Endothelial cell of umbilical vein (primary cell): ENCODE measurements around the gene RAD51B. TPM values are rescaled to one million over a fixed set of nuclear protein-coding genes. Genes with fewer than 3 reads are reported as not detected.

Experiments used
- BruUV-seq: library from RNA; stranded (reverse); fragments of 400-500 nt; replicated peaks from 2 replicates; lab custom pipeline; 2021; lab: Mats Ljungman, UMichigan
- CTCF ChIA-PET: fragments of 300-600, 350-600 bp; sonication (Branson Sonifier 250); formaldehyde crosslinking; loops from one replicate; lab custom pipeline; 2021; ENCODE audit warnings: antibody characterized with exemption, inconsistent platforms; lab: Charles Lee
- POLR2A ChIA-PET: fragments of 300-600, 350-600 bp; sonication (Branson Sonifier 250); formaldehyde crosslinking; loops from one replicate; lab custom pipeline; 2021; ENCODE audit warnings: antibody characterized with exemption, inconsistent platforms; lab: Charles Lee
- DNase-seq: peaks from one replicate; pipeline ENCODE4 v3.0.0-alpha.2; 2011; ENCODE audit warnings: low read depth, low spot score
- FAIRE-seq: peaks from 2 replicates; lab custom pipeline; 2011; peaks lifted over from hg19 to GRCh38; lab: Jason Lieb, UNC
- H2AFZ ChIP-seq: 2 replicates; pipeline ENCODE4 v1.6.0; 2012; ENCODE audit warnings: low read depth, low read length, control low read depth, inconsistent platforms
- H3K27ac ChIP-seq: 2 replicates; pipeline ENCODE4 v1.5.1; 2011; ENCODE audit warnings: low read depth, mild to moderate bottlenecking, control low read depth, low read length, moderate library complexity; ENCODE audit not compliant: insufficient read depth
- H3K27me3 ChIP-seq, 2 experiments: 2 replicates each; pipeline versions ENCODE4 v1.6.0 to v1.6.1; 2011; ENCODE audit warnings: low read length in 2 of 2, mixed read lengths in 1 of 2; ENCODE audit not compliant: control insufficient read depth in 2 of 2, insufficient read depth in 2 of 2
- H3K36me3 ChIP-seq, 2 experiments: 2 replicates in 1 of 2; 3 replicates in 1 of 2; pipeline ENCODE4 v1.5.1; 2011; ENCODE audit warnings: low read length in 2 of 2, mild to moderate bottlenecking in 1 of 2, moderate library complexity in 1 of 2; ENCODE audit not compliant: control insufficient read depth in 2 of 2, insufficient read depth in 2 of 2; ENCODE audit errors: extremely low read depth in 1 of 2
- H3K4me1 ChIP-seq: 3 replicates; pipeline ENCODE4 v1.5.1; 2011; ENCODE audit warnings: mild to moderate bottlenecking, low read length; ENCODE audit not compliant: control insufficient read depth, insufficient read depth; ENCODE audit errors: extremely low read depth
- H3K4me2 ChIP-seq: 2 replicates; pipeline ENCODE4 v1.6.1; 2011; ENCODE audit warnings: low read length, control low read depth, mixed read lengths; ENCODE audit not compliant: insufficient read depth
- H3K4me3 ChIP-seq, 3 experiments: fragments of 200-600 bp in 1 of 3; sonication (generic), shearing (Covaris generic) in 1 of 3; replicated peaks in 1 of 3; 2 replicates each; pipeline ENCODE4 v1.5.1; 2011 to 2016; ENCODE audit warnings: control low read depth in 3 of 3, low read length in 3 of 3, mild to moderate bottlenecking in 2 of 3, inconsistent platforms in 1 of 3, low read depth in 1 of 3, moderate library complexity in 1 of 3; ENCODE audit not compliant: insufficient read depth in 1 of 3
- H3K79me2 ChIP-seq: 2 replicates; pipeline ENCODE4 v1.6.0; 2012; ENCODE audit warnings: low read length, inconsistent platforms; ENCODE audit not compliant: control insufficient read depth, insufficient read depth
- H3K9ac ChIP-seq: replicated peaks from 2 replicates; pipeline ENCODE3; 2011; ENCODE audit warnings: low read length, control low read depth; ENCODE audit not compliant: insufficient read depth; ENCODE audit errors: extremely low read depth
- H3K9me1 ChIP-seq: replicated peaks from 3 replicates; pipeline ENCODE4 v1.6.0; 2011; ENCODE audit warnings: mild to moderate bottlenecking, low read length; ENCODE audit not compliant: control insufficient read depth, insufficient read depth; ENCODE audit errors: extremely low read depth
- H3K9me3 ChIP-seq: replicated peaks from 2 replicates; pipeline ENCODE4 v1.5.1; 2012; ENCODE audit warnings: low read length, inconsistent platforms; ENCODE audit not compliant: control insufficient read depth, insufficient read depth
- H4K20me1 ChIP-seq: replicated peaks from 2 replicates; pipeline ENCODE3; 2011; ENCODE audit warnings: mild to moderate bottlenecking, low read length; ENCODE audit not compliant: control insufficient read depth, insufficient read depth; ENCODE audit errors: extremely low read depth
- EZH2 ChIP-seq: IDR thresholded peaks from 2 replicates; pipeline ENCODE4 v1.6.1; 2012; ENCODE audit warnings: borderline replicate concordance, low read depth, mild to moderate bottlenecking, moderate library complexity, low read length, inconsistent platforms; ENCODE audit not compliant: severe bottlenecking
- FOS ChIP-seq: IDR thresholded peaks from 2 replicates; pipeline ENCODE4 v1.6.1; 2011; ENCODE audit warnings: mild to moderate bottlenecking, low read length, moderate library complexity, borderline replicate concordance; ENCODE audit not compliant: insufficient read depth
- GATA2 ChIP-seq: IDR thresholded peaks from 2 replicates; pipeline ENCODE4 v1.7.0; 2011; ENCODE audit warnings: low read depth, mild to moderate bottlenecking, moderate library complexity, mixed read lengths, low read length; ENCODE audit not compliant: insufficient read length, insufficient read depth
- JUN ChIP-seq: IDR thresholded peaks from 2 replicates; pipeline ENCODE4 v1.6.1; 2011; ENCODE audit warnings: borderline replicate concordance, low read depth; ENCODE audit not compliant: insufficient read length, insufficient read depth
- MYC ChIP-seq: IDR thresholded peaks from one replicate; pipeline ENCODE4 v1.6.1; 2011; ENCODE audit warnings: mild to moderate bottlenecking, low read depth, low read length
- POLR2A ChIP-seq: IDR thresholded peaks from 2 replicates; pipeline ENCODE4 v1.6.1; 2012; ENCODE audit warnings: low read depth, mild to moderate bottlenecking, control low read depth, low read length
- POLR2AphosphoS5 ChIP-seq: IDR thresholded peaks from 2 replicates; pipeline ENCODE4 v1.6.1; 2012; ENCODE audit warnings: low read depth, mild to moderate bottlenecking, control low read depth, low read length, moderate library complexity; ENCODE audit not compliant: insufficient read depth
- dilution Hi-C: fragments of 300-500 bp; cut with MboI; formaldehyde crosslinking; loops from one replicate; pipeline ENCODE4 v1.15.0; 2019; ENCODE audit warnings: low sequenced_read_pairs; ENCODE audit not compliant: extremely low pct_ligation_motif_present
- intact Hi-C: fragments of 100-400 bp; cut with micrococcal nuclease; formaldehyde crosslinking; loops from one replicate; pipeline ENCODE4 v1.10.0; 2022
- polyA plus RNA-seq, 4 experiments: library from polyadenylated mRNA; depleted of rRNA in 3 of 4; stranded (reverse) in 3 of 4; unstranded in 1 of 4; fragments of >200 nt; gene quantifications; 2 replicates each; pipeline versions ENCODE4 v1.2.1 to v1.2.3, GENCODE V29; 2011 to 2012; ENCODE audit warnings: missing spikeins in 1 of 4
- total RNA-seq: library from RNA; stranded (reverse); gene quantifications from 2 replicates; pipeline ENCODE4 v1.2.3, GENCODE V29; 2021
- TF ChIP-seq, protein P1 (sequence below): IDR thresholded peaks from 2 replicates; pipeline ENCODE4 v1.6.1; 2011; ENCODE audit not compliant: insufficient read depth, insufficient read length
- TF ChIP-seq, protein P2 (sequence below), 2 donors: IDR thresholded peaks; 1 replicate in 1 of 2; 2 replicates in 1 of 2; pipeline ENCODE4 v1.5.1; 2011; ENCODE audit warnings: low read length in 2 of 2, mild to moderate bottlenecking in 2 of 2, moderate library complexity in 2 of 2, control low read depth in 1 of 2, inconsistent platforms in 1 of 2, low read depth in 1 of 2; ENCODE audit not compliant: insufficient read depth in 1 of 2; ENCODE audit errors: extremely low read depth in 1 of 2

Gene RAD51B
- total and polyA plus RNA-seq, 2 donors (not counting 3 experiments of a cell fraction or from before 2014, with no cell fraction given) = 3.9 to 19.0 TPM

DNA sequence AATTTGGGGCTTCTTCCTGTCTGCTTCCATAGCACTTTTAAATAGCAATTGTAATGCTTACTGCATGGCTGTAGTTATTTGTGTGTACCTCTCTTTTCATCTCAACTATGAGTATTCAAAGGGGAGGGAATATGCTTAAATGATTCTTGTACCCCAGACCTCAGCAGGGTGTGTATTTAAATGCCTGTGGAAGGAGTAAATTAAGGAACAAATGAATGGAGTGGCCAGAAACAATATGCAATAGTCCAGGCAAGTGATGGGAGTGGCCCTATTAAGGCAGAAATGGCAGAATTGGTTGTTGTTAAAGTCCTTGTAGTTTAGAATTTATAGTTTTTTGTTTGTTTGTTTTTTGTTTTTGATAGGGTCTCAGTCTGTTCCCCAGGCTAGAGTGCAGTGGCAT, 1.5 kb downstream of the RAD51B start:
- BruUV-seq = no TSS peak

More for the DNA sequence above, 1.5 kb downstream of the RAD51B start:
- Histone ChIP-seq H3K4me3 (no peak overlapping the region), H2AFZ (no peak overlapping the region), H3K27me3 (no peaks in the 10 kb centered on the region), H3K9me3 (no peaks in the 10 kb centered on the region), H3K4me2 (peak overlapping the region; percentile 94), H3K27ac (no peak overlapping the region), H3K36me3 (no peaks in the 10 kb centered on the region), H3K9me1 (no peaks in the 10 kb centered on the region), H3K4me1 (peaks cover 13% of the 10 kb centered on the region), H4K20me1 (no peaks in the 10 kb centered on the region), H3K79me2 (no peaks in the 10 kb centered on the region), H3K9ac (no peak overlapping the region)
- intact Hi-C loops = no loop called here
- no peak for TF ChIP-seq MYC
- TF ChIP-seq FOS = no peak
- no peak for TF ChIP-seq POLR2AphosphoS5
- TF ChIP-seq JUN = no peak
- TF ChIP-seq EZH2 = no peak
- no peak for TF ChIP-seq GATA2
- no peak for TF ChIP-seq POLR2A
- TF ChIP-seq, protein P1, sequence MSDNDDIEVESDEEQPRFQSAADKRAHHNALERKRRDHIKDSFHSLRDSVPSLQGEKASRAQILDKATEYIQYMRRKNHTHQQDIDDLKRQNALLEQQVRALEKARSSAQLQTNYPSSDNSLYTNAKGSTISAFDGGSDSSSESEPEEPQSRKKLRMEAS = no peak
- TF ChIP-seq, protein P2, sequence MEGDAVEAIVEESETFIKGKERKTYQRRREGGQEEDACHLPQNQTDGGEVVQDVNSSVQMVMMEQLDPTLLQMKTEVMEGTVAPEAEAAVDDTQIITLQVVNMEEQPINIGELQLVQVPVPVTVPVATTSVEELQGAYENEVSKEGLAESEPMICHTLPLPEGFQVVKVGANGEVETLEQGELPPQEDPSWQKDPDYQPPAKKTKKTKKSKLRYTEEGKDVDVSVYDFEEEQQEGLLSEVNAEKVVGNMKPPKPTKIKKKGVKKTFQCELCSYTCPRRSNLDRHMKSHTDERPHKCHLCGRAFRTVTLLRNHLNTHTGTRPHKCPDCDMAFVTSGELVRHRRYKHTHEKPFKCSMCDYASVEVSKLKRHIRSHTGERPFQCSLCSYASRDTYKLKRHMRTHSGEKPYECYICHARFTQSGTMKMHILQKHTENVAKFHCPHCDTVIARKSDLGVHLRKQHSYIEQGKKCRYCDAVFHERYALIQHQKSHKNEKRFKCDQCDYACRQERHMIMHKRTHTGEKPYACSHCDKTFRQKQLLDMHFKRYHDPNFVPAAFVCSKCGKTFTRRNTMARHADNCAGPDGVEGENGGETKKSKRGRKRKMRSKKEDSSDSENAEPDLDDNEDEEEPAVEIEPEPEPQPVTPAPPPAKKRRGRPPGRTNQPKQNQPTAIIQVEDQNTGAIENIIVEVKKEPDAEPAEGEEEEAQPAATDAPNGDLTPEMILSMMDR (IDR thresholded peaks at IDR 0.05; ENCODE audit: extremely low read depth in 1 of 2, insufficient read depth in 1 of 2, low read depth in 1 of 2, low read length in 2 of 2) = no peak
- dilution Hi-C loops = no loop called here
- ChIA-PET POLR2A (no interaction called here), CTCF (interaction anchor here (0.7 to 1.3 kb wide), 2 partner anchors 16 to 1004 kb away, joined by 3 read pairs; no protein-coding TSS in a partner anchor)
- FAIRE-seq (no peak), DNase-seq (no peak)
